WTC11 (cell line): ENCODE measurements around the gene ADH5. TPM values are rescaled to one million over a fixed set of nuclear protein-coding genes. Genes with fewer than 3 reads are reported as not detected.

Source experiments
- ATAC-seq: fragments of 200-7000 bp; cut with Tn5 transposase; 2 replicates; pipeline ENCODE4 v1.10.0; 2021; ENCODE audit warnings: mild to moderate bottlenecking, moderate library complexity
- CTCF ChIA-PET: fragments of 300-600 bp; sonication (Branson Sonifier 250); formaldehyde crosslinking; loops from one replicate; lab custom pipeline; 2021; ENCODE audit warnings: antibody characterized with exemption; lab: Charles Lee
- POLR2A ChIA-PET: fragments of 350-600 bp; sonication (Branson Sonifier 250); formaldehyde crosslinking; loops from one replicate; lab custom pipeline; 2021; ENCODE audit warnings: antibody characterized with exemption; lab: Charles Lee
- DNase-seq: peaks from one replicate; pipeline ENCODE4 v3.0.0; 2021; ENCODE audit warnings: low spot score
- H3K27ac Mint-ChIP-seq: 2 replicates; pipeline ENCODE4 v1.8.0; 2021; ENCODE audit warnings: mixed read lengths
- H3K27me3 Mint-ChIP-seq: 2 replicates; pipeline ENCODE4 v1.8.0; 2021; ENCODE audit warnings: low read depth, mild to moderate bottlenecking, moderate library complexity, mixed read lengths
- H3K36me3 Mint-ChIP-seq: 2 replicates; pipeline ENCODE4 v1.8.0; 2021; ENCODE audit warnings: mixed read lengths
- H3K4me1 Mint-ChIP-seq: 2 replicates; pipeline ENCODE4 v1.8.0; 2022; ENCODE audit warnings: mixed read lengths
- H3K4me3 Mint-ChIP-seq: 2 replicates; pipeline ENCODE4 v1.8.0; 2021; ENCODE audit warnings: mild to moderate bottlenecking, moderate library complexity, mixed read lengths
- H3K9me3 Mint-ChIP-seq: 2 replicates; pipeline ENCODE4 v1.8.0; 2021; ENCODE audit warnings: mixed read lengths
- CBFB ChIP-seq: sonication (generic); formaldehyde crosslinking; IDR thresholded peaks from 2 replicates; pipeline ENCODE4 v1.8.1; 2022; ENCODE audit warnings: mild to moderate bottlenecking, low read depth, missing genetic modification reagents
- ESRRA ChIP-seq: sonication (generic); formaldehyde crosslinking; IDR thresholded peaks from 2 replicates; pipeline ENCODE4 v1.8.1; 2022; ENCODE audit warnings: mild to moderate bottlenecking, missing genetic modification reagents, borderline replicate concordance
- FOXJ3 ChIP-seq: sonication (generic); formaldehyde crosslinking; IDR thresholded peaks from 2 replicates; pipeline ENCODE4 v1.9.0; 2021; ENCODE audit warnings: missing genetic modification reagents, mild to moderate bottlenecking, borderline replicate concordance
- FOXK1 ChIP-seq: sonication (generic); formaldehyde crosslinking; IDR thresholded peaks from 2 replicates; pipeline ENCODE4 v1.8.0; 2022; ENCODE audit warnings: mild to moderate bottlenecking, moderate library complexity, missing genetic modification reagents
- GTF2I ChIP-seq: fragments of 250-450 bp; sonication (Bioruptor Pico); conservative IDR thresholded peaks from 2 replicates; pipeline ENCODE4 v1.4.0; 2021; ENCODE audit warnings: mild to moderate bottlenecking
- RORB ChIP-seq: fragments of 250-450 bp; sonication (Bioruptor Pico); IDR thresholded peaks from 2 replicates; pipeline ENCODE4 v1.9.0; 2021; ENCODE audit warnings: mild to moderate bottlenecking
- SMAD3 ChIP-seq: sonication (generic); formaldehyde crosslinking; IDR thresholded peaks from 2 replicates; pipeline ENCODE4 v1.8.0; 2022; ENCODE audit warnings: missing genetic modification reagents, mild to moderate bottlenecking, borderline replicate concordance
- SP1 ChIP-seq: sonication (generic); formaldehyde crosslinking; conservative IDR thresholded peaks from 2 replicates; pipeline ENCODE4 v1.8.1; 2022; ENCODE audit warnings: missing genetic modification reagents
- TP53 ChIP-seq: sonication (generic); formaldehyde crosslinking; IDR thresholded peaks from 2 replicates; pipeline ENCODE4 v1.8.1; 2023; ENCODE audit warnings: mild to moderate bottlenecking, missing genetic modification reagents
- ZBTB21 ChIP-seq: sonication (generic); formaldehyde crosslinking; IDR thresholded peaks from 2 replicates; pipeline ENCODE4 v1.8.1; 2023; ENCODE audit warnings: mild to moderate bottlenecking, missing genetic modification reagents, borderline replicate concordance
- ZNF219 ChIP-seq: sonication (generic); formaldehyde crosslinking; IDR thresholded peaks from 2 replicates; pipeline ENCODE4 v1.8.0; 2023; ENCODE audit warnings: missing genetic modification reagents, mild to moderate bottlenecking, borderline replicate concordance
- ZNF396 ChIP-seq: fragments of 250-450 bp; sonication (Bioruptor Pico); IDR thresholded peaks from 2 replicates; pipeline ENCODE4 v1.8.0; 2021; ENCODE audit warnings: mild to moderate bottlenecking, moderate library complexity, borderline replicate concordance
- total RNA-seq: library from RNA; stranded (reverse); gene quantifications from 3 replicates; pipeline ENCODE4 v1.2.3, GENCODE V29; 2021
- TF ChIP-seq, protein P1 (sequence below): sonication (generic); formaldehyde crosslinking; IDR thresholded peaks from 2 replicates; pipeline ENCODE4 v1.8.0; 2022; ENCODE audit warnings: mild to moderate bottlenecking, missing genetic modification reagents
- TF ChIP-seq, protein P2 (sequence below): fragments of 200-600 bp; IDR thresholded peaks from 2 replicates; pipeline ENCODE4 v1.8.0; 2022; ENCODE audit warnings: antibody characterized with exemption
- TF ChIP-seq, protein P3 (sequence below): sonication (generic); formaldehyde crosslinking; IDR thresholded peaks from 2 replicates; pipeline ENCODE4 v1.8.1; 2022; ENCODE audit warnings: mild to moderate bottlenecking, missing genetic modification reagents, moderate library complexity, borderline replicate concordance
- TF ChIP-seq, protein P4 (sequence below): sonication (generic); formaldehyde crosslinking; IDR thresholded peaks from 2 replicates; pipeline ENCODE4 v1.8.1; 2023; ENCODE audit warnings: mild to moderate bottlenecking, missing genetic modification reagents, moderate library complexity
- TF ChIP-seq, protein P5 (sequence below): sonication (generic); formaldehyde crosslinking; IDR thresholded peaks from 2 replicates; pipeline ENCODE4 v1.8.0; 2023; ENCODE audit warnings: missing genetic modification reagents
- TF ChIP-seq, protein P6 (sequence below): sonication (generic); formaldehyde crosslinking; IDR thresholded peaks from 2 replicates; pipeline ENCODE4 v1.8.0; 2023; ENCODE audit warnings: mild to moderate bottlenecking, missing genetic modification reagents
- TF ChIP-seq, protein P7 (sequence below): sonication (generic); formaldehyde crosslinking; conservative IDR thresholded peaks from 2 replicates; pipeline ENCODE4 v1.8.1; 2022; ENCODE audit warnings: mild to moderate bottlenecking, missing genetic modification reagents

The ADH5 gene
- total RNA-seq, 1 experiment from 2014 or later, result 244 TPM

DNA sequence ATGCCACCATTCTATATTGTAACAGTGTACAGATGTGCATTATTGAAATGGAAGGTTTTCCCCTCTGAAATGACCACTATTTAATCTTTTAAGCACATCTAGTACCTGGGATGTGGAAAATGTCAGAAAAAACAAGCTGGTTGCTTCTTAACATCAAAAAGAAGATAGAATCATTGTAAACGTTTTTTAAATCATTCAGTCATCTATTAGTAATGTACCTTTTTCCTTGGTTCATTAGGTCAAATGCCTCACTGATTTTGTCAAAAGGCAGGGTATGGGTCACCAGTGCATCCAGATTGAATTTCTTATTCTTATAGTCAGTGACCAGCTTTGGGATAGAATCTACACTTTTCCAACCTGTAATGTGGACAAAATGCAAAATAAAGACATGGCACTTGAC is 37.8 kb upstream of the ADH5 start:
- Mint-ChIP-seq H3K27me3 (no peaks in the 10 kb centered on the region; the same call in 1 of the 2 replicates), H3K36me3 (peaks cover 21% of the 10 kb centered on the region), H3K9me3 (peaks cover 41% of the 10 kb centered on the region), H3K4me1 (no peaks in the 10 kb centered on the region), H3K4me3 (no peak overlapping the region), H3K27ac (no peak overlapping the region)
- ChIA-PET POLR2A (no interaction called here), CTCF (no interaction called here)
- DNase-seq (no peak), ATAC-seq (no peak)
- TF ChIP-seq, protein P1, sequence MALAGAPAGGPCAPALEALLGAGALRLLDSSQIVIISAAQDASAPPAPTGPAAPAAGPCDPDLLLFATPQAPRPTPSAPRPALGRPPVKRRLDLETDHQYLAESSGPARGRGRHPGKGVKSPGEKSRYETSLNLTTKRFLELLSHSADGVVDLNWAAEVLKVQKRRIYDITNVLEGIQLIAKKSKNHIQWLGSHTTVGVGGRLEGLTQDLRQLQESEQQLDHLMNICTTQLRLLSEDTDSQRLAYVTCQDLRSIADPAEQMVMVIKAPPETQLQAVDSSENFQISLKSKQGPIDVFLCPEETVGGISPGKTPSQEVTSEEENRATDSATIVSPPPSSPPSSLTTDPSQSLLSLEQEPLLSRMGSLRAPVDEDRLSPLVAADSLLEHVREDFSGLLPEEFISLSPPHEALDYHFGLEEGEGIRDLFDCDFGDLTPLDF (CRISPR knock-in tag), result no peak
- TF ChIP-seq, protein P2, sequence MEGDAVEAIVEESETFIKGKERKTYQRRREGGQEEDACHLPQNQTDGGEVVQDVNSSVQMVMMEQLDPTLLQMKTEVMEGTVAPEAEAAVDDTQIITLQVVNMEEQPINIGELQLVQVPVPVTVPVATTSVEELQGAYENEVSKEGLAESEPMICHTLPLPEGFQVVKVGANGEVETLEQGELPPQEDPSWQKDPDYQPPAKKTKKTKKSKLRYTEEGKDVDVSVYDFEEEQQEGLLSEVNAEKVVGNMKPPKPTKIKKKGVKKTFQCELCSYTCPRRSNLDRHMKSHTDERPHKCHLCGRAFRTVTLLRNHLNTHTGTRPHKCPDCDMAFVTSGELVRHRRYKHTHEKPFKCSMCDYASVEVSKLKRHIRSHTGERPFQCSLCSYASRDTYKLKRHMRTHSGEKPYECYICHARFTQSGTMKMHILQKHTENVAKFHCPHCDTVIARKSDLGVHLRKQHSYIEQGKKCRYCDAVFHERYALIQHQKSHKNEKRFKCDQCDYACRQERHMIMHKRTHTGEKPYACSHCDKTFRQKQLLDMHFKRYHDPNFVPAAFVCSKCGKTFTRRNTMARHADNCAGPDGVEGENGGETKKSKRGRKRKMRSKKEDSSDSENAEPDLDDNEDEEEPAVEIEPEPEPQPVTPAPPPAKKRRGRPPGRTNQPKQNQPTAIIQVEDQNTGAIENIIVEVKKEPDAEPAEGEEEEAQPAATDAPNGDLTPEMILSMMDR, result no peak
- TF ChIP-seq SP1 (CRISPR knock-in tag), result no peak

DNA sequence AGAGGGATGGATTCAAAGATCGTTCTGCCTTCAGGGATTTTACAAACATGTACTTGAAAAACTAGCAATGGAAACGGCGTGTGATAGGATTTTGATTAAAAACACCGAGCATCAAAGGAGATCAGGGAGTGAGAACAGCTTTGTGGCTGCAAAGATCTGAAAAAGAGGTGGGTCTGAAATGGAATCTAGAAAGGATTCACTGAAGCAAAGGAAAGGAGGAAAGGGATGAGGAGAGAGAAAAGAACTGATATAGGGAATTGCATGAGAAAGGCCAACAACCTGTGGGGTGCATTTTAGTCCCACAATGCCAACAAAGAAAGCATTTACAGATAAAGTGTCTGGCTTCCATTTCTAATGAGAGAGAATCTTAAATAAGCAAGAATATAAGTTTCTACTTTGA is 32.4 kb upstream of the ADH5 start:
- H3K27ac Mint-ChIP-seq, result peak overlapping the region; percentile 64
- no peak for DNase-seq

More for the DNA sequence above, 32.4 kb upstream of the ADH5 start:
- Mint-ChIP-seq H3K4me1 (peaks cover 13% of the 10 kb centered on the region), H3K4me3 (no peak overlapping the region), H3K27me3 (no peaks in the 10 kb centered on the region), H3K9me3 (peaks cover 30% of the 10 kb centered on the region), H3K36me3 (peaks cover 16% of the 10 kb centered on the region)
- TF ChIP-seq, protein P3, sequence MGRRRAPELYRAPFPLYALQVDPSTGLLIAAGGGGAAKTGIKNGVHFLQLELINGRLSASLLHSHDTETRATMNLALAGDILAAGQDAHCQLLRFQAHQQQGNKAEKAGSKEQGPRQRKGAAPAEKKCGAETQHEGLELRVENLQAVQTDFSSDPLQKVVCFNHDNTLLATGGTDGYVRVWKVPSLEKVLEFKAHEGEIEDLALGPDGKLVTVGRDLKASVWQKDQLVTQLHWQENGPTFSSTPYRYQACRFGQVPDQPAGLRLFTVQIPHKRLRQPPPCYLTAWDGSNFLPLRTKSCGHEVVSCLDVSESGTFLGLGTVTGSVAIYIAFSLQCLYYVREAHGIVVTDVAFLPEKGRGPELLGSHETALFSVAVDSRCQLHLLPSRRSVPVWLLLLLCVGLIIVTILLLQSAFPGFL, result no peak
- TF ChIP-seq TP53 (CRISPR knock-in tag), result no peak
- TF ChIP-seq, protein P4, sequence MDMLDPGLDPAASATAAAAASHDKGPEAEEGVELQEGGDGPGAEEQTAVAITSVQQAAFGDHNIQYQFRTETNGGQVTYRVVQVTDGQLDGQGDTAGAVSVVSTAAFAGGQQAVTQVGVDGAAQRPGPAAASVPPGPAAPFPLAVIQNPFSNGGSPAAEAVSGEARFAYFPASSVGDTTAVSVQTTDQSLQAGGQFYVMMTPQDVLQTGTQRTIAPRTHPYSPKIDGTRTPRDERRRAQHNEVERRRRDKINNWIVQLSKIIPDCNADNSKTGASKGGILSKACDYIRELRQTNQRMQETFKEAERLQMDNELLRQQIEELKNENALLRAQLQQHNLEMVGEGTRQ, result no peak
- TF ChIP-seq FOXK1, result no peak
- no peak for TF ChIP-seq ZNF396
- TF ChIP-seq FOXJ3, result no peak
- TF ChIP-seq, protein P5, sequence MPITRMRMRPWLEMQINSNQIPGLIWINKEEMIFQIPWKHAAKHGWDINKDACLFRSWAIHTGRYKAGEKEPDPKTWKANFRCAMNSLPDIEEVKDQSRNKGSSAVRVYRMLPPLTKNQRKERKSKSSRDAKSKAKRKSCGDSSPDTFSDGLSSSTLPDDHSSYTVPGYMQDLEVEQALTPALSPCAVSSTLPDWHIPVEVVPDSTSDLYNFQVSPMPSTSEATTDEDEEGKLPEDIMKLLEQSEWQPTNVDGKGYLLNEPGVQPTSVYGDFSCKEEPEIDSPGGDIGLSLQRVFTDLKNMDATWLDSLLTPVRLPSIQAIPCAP (CRISPR knock-in tag), result no peak
- TF ChIP-seq SP1 (CRISPR knock-in tag), result no peak
- TF ChIP-seq, protein P6, sequence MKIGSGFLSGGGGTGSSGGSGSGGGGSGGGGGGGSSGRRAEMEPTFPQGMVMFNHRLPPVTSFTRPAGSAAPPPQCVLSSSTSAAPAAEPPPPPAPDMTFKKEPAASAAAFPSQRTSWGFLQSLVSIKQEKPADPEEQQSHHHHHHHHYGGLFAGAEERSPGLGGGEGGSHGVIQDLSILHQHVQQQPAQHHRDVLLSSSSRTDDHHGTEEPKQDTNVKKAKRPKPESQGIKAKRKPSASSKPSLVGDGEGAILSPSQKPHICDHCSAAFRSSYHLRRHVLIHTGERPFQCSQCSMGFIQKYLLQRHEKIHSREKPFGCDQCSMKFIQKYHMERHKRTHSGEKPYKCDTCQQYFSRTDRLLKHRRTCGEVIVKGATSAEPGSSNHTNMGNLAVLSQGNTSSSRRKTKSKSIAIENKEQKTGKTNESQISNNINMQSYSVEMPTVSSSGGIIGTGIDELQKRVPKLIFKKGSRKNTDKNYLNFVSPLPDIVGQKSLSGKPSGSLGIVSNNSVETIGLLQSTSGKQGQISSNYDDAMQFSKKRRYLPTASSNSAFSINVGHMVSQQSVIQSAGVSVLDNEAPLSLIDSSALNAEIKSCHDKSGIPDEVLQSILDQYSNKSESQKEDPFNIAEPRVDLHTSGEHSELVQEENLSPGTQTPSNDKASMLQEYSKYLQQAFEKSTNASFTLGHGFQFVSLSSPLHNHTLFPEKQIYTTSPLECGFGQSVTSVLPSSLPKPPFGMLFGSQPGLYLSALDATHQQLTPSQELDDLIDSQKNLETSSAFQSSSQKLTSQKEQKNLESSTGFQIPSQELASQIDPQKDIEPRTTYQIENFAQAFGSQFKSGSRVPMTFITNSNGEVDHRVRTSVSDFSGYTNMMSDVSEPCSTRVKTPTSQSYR (CRISPR knock-in tag), result no peak
- no peak for TF ChIP-seq ZNF219 (CRISPR knock-in tag)
- TF ChIP-seq RORB (CRISPR knock-in tag), result no peak
- TF ChIP-seq, protein P7, sequence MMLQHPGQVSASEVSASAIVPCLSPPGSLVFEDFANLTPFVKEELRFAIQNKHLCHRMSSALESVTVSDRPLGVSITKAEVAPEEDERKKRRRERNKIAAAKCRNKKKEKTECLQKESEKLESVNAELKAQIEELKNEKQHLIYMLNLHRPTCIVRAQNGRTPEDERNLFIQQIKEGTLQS (CRISPR knock-in tag), result no peak
- TF ChIP-seq ZBTB21 (CRISPR knock-in tag), result no peak
- no peak for TF ChIP-seq SMAD3 (CRISPR knock-in tag)
- TF ChIP-seq ESRRA, result no peak
- no peak for TF ChIP-seq GTF2I (CRISPR knock-in tag)
- no peak for TF ChIP-seq CBFB (CRISPR knock-in tag)
- CTCF ChIA-PET, result no interaction called here
- ATAC-seq, result peak; percentile 64
- POLR2A ChIA-PET, result no interaction called here
